ENCODE results near the gene DCST2.
"Not testable (repeated sequence)": the region's sequence is repeated elsewhere in the genome, so short reads cannot be mapped to it uniquely, and the experiment has no call there.

DCST2 gene

DNA sequence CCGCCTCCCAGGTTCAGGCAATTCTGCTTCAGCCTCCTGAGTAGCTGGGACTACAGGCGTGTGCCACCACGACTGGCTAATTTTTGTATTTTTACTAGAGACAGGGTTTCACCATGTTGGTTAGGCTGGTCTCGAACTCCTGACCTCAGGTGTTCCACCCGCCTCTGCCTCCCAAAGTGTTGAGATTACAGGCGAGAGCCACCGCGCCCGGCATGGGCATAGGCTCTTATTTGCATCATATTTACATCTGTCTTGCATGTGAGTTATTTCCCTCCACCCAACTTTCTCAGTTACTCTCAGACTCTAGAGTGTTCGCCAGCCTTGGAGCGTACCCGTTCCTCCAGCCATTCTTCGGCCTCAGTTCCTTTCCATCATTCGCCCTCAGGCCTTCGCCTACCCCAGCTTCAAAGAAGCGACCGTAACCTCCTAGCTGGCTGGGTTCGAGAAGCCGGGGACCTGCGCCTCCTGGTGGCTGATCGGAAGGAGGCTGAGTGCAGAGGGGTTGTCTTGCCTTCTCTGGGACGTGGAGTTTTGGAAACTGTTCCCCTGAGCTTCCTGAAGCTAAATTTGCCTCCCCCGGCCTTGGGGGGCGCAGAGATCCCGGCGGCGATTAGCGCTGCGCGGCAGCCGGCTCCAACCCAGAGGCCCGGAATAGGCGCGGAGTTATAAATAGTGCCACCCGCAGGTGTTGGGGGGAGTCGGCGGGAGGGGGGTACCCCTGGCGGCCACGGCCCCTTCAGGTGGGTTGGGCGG is 34.6 kb downstream of the DCST2 start:
- DNase-seq (ENCODE audit: low read depth) = no peak

DNA sequence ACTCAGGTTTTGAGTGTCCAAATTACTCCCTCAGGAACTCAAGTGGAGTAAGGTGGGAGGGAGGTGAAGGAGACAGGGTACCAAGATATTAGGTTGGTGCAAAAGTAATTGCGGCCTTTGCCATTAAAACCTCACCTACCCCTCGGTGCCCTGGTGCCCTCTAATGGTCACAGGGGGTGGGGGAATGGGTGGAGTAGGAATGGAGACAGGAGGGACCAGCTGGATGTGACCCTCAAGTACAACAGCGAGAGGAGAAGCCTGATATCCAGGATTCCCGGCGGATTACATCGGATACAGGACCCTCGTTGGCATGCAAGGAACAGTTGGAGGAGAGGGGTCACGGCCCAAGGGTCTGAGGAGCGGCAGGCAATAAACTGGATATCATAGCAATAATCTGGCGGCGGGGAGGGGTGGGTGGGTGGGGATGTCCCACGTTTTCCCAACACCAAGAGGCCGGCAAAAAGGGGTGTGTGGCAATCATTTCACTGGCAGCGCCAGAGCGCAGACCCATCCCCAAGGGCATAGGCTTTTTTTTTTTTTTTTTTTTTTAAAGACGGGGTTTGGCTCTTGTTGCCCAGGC is 35.3 kb downstream of the DCST2 start:
- no peak for DNase-seq (ENCODE audit: low read depth)

DNA sequence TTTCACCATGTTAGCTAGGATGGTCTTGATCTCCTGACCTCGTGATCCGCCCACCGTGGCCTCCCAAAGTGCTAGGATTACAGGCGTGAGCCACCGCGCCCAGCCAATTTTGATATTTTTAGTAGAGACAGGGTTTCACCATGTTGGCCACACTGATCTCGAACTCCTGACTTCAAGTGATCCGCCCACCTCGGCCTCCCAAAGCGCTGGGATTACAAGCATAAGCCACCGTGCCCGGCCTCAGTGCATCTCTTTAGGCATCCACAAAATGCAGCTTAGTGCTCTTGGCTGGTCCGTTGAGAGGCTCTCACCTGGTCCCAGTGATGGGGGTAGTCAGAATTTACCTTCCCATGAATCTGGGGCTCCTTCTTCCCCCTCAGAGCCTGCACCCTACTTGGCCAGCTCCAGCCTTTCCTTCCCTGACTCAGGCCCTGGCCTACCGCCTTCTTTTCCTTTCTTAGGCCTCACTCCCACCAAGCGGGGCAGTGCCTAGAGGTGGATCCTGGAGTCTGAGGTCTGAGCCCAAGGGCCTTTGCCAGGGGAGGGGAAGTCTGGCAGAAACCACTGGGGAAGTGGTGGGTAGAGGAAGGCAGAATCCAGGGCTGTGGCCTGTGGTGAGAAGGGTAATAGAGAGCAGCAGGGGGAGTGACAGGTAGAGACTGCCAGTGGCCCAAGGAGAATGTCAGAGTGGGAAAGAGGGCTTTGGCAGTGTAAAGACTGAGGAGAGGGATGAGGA is 36.4 kb downstream of the DCST2 start:
- no peak for DNase-seq (ENCODE audit: low read depth)

DNA sequence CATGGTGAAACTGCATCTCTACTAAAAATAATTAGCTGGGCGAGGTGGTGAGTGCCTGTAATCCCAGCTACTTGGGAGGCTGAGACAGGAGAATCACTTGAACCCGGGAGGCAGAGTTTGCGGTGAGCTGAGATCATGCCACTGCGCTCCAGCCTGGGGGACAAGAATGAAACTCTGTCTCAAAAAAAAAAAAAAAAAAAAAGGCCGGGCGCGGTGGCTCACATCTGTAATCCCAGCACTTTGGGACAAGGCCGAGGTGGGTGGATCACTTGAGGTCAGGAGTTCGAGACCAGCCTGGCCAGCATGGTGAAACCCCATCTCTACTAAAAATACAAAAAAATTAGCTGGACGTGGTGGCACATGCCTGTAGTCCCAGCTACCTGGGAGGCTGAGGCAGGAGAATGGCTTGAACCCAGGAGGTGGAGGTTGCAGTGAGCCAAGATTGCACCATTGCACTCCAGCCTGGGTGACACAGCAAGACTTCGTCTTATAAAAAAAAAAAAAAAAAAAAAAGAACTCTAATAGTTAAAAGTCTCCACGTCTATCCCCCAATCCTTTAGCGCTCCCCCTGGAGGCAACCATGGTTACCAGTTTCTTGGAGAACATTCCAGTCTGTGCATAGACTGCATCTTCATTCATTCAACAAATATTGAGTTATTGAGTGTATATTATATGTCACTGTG is 38.1 kb downstream of the DCST2 start:
- DNase-seq (ENCODE audit: low read depth) = peak; percentile 67

DNA sequence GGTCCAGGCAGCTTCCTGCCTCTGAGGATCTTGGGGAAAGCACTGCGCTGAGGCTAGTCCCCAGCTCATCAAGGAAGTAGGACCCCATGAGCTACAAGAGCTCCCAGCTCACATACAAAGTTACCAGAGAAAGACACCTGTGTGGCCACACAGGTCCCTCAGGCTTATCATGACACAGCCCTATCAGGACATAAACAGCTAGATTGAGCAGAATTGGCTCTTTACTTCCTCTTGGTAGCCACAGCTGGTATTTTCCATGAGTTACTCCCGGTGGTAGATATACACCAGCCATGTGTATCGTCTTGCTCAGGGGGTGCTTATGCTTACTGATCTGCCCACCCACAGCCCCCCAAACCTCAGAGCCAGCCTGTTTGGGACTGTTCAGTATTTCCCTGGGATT is 39.0 kb downstream of the DCST2 start:
- no peak for DNase-seq (ENCODE audit: low read depth)

DNA sequence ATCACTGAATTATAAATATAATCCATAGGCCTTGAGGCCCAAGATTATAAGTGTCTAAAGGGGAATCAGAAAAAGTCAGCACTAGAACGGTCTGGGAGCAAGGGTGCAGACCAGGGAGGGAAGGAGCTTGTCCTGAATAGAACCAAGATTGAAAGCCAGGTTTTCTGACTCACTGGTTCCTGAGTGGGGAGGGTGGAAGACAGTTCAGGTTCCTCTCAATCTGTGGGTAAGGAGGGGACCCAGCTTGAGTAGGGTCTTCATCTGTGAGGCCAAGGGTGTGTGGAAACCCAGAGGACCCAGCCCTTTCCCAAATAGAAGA is 39.4 kb downstream of the DCST2 start:
- DNase-seq (ENCODE audit: low read depth) = no peak

DNA sequence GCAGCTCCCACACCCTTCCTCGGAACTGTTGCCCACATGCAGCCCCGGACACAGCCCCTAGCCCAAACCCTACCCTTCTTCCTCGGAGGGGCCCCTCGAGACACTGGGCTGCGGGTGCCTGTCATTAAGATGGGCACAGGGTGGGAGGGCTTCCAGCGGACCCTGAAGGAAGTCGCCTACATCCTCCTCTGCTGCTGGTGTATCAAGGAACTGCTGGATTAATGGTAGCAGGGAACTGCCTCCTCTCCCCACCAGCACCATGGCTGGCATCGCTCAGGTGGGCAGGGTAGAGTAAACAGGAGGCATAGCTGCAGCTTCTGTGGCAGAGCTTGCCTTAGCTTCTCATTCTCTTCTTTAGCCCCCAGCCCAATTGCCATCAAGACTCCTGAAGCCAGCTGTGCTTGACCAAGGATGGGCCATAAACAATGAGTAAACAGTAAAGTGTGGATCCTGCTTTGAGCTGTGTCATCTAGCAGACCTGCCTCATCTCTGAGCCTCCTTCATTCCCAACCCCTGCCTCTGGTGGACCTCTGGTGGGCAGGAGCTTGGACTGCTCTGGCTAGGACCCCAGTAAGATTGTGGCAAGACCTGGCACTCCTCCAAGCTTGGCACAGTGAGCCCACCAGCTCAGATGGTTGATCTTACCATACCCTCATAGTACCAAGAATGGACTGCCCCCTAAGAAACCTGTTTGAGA is 39.9 kb downstream of the DCST2 start, which contains the start of gene LENEP:
LENEP (plus strand) TSS at position 15 of the 697 bp plus-strand sequence; CDS start at position 37, 22 bp downstream.
- DNase-seq (ENCODE audit: low read depth) = no peak

DNA sequence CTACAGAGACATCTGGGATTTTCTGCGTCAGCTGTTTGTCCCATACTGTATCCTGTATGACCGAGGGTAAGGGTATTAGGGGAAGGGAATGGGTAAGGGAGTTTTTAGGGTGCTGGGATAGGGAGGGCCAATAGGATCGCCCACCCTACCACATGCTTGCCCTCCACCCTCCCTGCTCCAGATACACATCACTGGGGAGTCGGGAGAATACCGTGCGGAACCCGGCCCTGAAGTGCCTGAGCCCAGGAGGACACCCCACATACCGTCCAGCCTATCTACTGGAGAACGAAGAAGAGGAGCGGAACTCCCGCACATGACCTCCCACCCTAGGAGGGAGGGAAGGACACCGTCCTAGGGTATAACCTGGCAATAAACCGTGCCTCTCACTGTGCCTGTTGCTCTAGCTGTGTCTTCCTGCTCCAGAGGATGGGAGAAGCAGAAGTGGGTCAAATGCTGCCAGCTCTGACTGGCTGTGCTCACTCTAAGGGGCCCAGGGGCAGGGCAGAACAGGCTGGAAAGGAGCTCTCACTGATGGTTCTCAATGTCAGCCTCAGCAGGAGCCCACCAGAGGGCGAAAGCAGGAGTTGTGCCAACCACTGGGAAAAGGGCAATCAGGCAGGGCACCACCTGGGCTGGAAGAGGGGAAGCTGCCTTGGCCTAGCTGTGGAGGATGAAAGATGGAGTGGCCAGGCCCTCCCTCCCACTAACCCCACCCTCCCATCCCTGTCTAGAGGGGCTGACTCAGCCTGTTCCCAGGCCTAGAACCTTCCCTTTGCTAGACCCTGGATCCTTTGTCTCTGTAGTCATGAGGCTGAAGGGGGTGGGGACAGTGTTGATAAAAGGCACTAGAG is 40.6 kb downstream of the DCST2 start:
- DNase-seq (ENCODE audit: low read depth) = no peak

DNA sequence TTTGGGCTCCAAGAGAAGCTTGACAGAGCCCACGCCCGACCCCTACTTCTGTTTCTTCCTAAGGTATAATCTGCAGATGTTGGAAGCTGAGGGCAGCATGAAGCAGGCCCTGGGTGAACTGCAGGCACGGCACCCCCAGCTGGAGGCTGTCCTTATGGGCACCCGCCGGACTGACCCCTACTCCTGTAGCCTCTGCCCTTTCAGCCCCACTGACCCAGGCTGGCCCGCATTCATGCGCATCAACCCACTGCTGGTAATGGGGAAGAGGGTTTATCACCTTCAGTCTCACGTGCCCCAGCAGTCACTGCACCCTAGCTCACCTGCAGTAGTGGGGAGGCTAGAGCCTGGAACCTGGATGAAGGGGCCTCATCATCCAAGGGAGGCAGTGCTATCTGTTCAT is 43.3 kb downstream of the DCST2 start:
- DNase-seq (ENCODE audit: low read depth) = no peak

DNA sequence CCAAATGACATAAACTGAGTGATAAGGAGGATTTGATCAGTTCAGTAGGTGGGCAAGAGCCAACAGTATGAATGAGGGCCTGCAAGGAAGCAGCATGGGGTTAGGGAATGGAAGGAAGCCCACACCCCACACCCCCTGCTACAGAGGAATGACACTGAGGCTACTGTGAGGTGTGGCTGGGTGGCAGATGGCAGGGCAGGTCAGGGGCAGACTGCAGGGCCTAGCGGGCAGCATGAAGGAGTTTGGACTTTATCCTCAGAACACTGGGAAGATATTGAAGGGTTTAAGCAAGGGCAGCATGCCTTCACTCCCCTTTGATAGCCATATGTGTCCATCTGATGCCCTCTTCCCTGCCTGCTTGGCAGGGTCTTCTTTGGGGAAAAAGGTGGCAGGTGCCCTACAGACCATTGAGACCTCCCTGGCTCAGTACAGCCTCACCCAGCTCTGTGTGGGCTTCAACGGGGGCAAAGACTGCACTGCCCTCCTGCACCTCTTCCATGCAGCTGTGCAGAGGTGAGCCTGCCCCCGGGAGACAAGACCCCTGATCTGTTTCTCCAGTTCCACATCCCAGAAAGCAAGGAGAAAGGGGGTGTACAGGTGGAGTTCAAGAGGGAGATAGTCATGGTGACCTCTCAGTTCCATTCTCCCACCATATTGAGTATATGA is 44.3 kb downstream of the DCST2 start:
- DNase-seq (ENCODE audit: low read depth) = no peak

DNA sequence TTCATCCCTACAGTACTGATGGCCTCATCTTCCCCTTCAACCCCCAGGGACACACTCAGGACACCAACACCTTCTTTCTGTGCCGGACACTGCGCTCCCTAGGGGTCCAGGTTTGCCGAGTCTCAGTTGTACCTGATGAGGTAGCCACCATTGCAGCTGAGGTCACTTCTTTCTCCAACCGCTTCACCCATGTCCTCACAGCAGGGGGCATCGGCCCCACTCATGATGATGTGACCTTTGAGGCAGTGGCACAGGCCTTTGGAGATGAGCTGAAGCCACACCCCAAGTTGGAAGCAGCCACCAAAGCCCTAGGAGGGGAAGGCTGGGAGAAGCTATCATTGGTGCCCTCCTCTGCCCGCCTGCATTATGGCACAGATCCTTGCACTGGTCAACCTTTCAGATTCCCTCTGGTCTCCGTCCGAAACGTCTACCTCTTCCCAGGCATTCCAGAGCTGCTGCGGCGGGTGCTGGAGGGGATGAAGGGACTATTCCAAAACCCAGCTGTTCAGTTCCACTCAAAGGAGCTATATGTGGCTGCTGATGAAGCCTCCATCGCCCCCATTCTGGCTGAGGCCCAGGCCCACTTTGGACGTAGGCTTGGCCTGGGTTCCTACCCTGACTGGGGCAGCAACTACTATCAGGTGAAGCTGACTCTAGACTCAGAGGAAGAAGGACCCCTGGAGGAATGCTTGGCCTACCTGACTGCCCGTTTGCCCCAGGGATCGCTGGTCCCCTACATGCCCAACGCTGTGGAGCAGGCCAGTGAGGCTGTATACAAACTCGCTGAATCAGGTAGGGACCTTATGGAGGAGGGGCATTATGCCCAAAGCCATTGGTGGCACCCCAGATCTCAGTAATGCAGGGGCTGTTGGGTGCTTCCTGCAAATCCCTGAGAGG is 45.3 kb downstream of the DCST2 start:
- no peak for DNase-seq (ENCODE audit: low read depth)

DNA sequence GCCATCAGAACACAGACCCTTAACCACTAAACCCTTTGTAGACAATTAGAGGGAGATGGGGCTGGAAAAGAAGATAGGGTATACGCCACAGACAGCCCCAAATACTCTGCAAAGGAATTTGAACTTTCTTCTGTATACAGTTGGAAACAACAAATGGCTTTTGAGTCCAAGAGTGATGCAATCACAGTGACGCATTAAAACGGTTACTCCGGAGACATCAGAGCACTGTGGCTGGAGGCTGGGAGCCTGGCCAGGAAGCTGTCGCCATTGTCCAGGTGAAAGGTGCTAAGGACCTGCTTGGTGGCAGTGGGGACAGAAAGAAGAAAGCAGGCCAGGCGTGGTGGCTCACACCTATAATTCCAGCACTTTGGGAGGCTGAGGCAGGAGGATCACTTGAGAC is 46.3 kb downstream of the DCST2 start:
- no peak for DNase-seq (ENCODE audit: low read depth)

DNA sequence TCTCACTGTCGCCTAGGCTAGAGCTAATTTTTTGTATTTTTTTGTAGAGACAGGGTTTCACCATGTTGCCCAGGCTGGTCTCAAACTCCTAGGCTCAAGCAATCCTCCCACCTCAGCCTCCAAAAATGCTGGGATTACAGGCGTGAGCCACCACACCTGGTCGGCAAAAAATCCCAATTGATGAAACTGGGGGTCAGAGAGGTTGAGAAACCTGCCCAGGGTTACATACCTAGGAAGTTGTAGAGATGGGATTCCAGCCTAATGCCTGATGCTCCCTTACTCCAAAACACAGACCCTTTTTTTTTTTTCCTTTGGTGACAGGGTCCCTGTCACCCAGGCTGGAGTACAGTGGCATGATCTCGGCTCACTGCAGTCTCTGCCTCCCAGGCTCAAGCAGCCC is 46.8 kb downstream of the DCST2 start:
- not testable (repeated sequence) for DNase-seq (ENCODE audit: low read depth)

DNA sequence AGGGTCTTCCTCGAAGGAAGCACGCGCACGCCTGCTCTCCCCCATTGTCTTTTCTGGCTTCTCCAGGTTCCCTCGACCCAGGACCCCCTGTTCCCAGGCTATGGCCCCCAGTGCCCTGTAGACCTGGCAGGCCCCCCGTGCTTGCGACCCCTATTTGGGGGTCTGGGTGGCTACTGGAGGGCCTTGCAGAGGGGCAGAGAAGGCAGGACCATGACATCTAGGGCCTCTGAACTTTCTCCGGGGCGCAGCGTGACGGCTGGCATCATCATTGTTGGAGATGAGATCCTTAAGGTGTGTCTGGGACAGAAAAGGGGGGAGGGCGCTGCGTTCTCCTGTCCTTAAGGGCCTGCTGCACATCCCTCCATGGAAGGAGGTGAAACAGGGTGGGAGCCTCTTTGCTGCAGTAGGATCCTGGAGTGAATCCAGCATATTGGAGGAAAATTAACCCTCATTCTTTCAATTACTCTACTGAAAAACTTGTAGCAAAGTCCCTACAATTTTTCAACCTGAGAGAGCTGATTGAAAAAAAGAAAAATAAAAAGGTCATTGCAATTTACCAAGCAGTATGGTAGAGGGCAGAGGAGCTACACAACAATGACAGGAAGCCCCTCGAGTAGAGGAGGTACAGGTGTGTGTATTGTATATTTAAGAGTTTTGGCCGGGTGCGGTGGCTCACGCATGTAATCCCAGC is 49.7 kb downstream of the DCST2 start:
- DNase-seq (ENCODE audit: low read depth) = no peak

DNA sequence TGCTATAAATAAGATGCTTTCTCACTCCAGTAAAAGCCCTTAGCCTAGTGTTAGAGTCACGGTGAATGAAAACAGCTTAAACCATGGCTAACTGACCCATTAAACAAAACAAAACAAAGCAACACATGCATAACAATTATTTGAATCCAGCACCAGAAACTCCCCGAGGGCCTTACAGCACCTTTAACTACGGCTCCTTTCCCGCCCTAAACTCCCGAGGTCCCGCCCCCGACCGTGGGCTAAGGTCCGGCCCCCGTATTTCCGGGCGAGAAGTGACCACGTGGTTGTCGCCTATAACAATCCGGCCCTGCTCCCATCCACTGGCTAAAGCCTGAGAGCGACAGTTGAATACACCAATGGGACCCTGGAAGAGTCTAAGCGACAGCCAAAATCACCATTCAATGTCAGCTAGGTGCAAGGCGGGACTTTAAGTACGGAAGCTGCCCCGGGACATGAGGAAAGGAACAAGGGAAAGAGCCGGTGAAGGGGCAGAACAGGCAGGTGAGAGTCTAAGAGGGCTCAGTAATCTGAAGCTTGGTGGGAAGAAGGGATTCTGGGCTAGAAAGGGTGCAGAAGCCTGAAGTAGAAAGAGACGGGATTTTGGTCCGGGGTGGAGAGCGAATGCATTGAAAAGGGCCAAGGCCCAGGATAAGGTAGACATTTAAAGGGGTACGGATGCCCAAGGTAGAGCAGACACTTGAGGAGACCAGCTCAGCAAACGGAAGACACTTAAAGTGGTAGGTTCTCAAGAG is 50.5 kb downstream of the DCST2 start, which contains the start of gene FLAD1:
FLAD1 (plus strand) TSS at position 448 of the 752 bp plus-strand sequence. CDS start 351 bp downstream, outside the sequence.
- DNase-seq (ENCODE audit: low read depth) = peak; percentile 100

DNA sequence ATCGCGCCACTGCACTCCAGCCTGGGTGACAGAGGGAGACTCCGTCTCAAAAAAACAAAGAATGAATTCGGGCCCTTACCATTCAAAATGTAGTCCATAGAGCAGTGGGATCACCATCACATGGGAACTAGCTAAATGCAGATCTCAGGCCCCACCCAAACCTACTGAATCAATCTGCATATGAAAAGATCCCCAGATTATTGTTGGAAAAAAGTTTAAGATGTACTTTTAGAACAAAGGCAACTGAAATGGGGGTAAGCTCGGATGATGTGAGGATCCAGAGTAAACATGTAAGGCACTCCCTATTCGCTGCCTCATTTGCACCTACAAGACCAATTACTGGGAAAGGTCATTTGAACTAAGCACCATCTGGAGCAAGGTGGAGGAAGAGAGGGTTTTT is 51.2 kb downstream of the DCST2 start:
- no peak for DNase-seq (ENCODE audit: low read depth)

DNA sequence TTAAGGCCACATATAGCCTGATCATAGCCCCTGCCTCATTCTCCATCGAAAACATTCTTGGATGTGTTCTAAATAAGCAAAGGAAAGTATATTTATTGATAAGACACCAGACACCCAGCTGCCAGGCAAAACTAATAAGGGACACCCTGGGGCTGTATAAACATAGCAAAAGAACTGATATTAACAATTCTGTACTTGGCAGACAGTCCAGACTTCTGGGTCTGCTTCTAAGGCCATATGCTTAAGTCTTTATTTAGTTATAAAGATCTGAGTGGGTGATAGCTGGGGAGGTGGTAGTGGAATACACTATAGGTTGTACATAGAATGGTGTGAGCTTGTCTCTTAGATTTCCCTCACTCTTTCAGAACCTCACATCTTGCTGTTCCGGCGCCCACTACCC is 55.2 kb downstream of the DCST2 start:
- DNase-seq (ENCODE audit: low read depth) = no peak

DNA sequence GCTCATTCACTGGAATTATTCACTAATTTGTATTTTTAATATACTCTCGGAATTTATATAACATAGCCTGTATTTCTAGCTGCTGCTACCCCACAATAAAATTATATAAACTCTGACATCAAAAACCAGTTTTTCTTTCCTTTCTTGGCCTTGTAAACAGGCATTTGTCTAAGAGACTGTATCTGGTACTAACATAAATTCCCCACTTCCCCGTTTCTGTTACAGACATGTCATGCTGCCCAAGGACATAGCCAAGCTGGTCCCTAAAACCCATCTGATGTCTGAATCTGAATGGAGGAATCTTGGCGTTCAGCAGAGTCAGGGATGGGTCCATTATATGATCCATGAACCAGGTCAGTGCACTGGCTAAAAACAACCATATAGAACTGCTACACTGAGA is 55.8 kb downstream of the DCST2 start:
- not testable (repeated sequence) for DNase-seq (ENCODE audit: low read depth)
